ENCODE results near the gene PSME3.

PSME3 gene

DNA sequence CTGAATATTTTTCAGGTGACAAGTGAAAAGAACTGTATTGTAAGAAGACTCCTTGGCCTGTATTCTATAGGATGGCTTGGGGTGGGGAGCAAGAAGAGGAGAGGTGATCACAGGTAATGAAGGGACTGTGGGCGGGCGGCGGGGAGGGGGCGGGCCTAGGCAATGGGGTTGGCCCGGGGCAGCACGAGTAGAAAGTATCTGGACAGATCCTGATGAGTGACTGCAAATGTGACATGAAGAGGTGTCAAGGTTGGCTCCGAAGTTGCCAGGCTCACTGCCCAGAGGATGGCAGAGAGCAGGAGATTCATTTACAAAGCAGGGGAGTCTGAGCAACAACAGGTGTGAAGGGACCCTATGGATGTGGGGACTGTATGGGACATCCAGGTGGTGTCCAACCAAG is 56.6 kb downstream of the PSME3 start:
- DNase-seq (ENCODE audit: low read depth, low spot score), result no peak
- no peaks in the 10 kb centered on the region for H3K4me1 ChIP-seq (ENCODE audit: control insufficient read depth, insufficient read depth, low read length)
- no peaks in the 10 kb centered on the region for H3K9me3 ChIP-seq (ENCODE audit: control insufficient read depth, insufficient read depth, low read length)
- no peak overlapping the region for H3K4me3 ChIP-seq (ENCODE audit: low read length)
- H3K36me3 ChIP-seq (ENCODE audit: control insufficient read depth, insufficient read depth, low read length), result no peaks in the 10 kb centered on the region
- H3K27me3 ChIP-seq (ENCODE audit: control insufficient read depth, insufficient read depth, low read length), result no peaks in the 10 kb centered on the region
- no peak overlapping the region for H3K27ac ChIP-seq (ENCODE audit: low read length)
- no CpG with 5 or more reads among the region's 7 CpGs for WGBS (ENCODE audit: insufficient coverage, insufficient read length)

DNA sequence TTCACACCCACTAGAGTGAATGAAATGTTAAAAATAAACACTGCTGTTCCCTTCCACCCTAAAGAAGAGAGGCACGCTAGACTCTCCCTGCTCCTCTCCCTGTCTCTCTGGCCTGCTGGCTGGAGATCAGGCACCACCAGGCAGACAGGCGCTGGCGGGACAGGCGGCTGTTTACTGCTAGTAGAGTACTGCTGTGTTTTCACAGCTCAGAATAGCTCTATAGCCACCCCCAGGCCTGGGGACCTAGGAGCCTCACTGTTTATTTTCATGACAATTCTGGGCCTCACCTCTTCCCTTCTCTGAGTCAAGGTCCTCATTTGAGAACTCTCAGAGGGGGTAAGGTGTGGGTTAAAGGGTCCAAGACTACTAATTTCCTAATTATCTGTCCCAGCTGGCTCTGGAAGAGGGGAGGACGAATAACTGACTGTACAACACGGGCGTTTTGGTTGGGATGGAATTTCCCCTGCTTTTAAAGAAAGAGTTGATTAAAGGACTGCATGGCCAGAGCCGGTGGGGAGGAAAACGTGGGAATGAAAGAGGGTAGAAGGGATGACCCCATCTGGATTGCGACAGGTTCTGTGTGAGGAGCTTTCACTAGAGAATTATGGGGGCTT is 58.4 kb downstream of the PSME3 start:
- no peaks in the 10 kb centered on the region for H3K4me1 ChIP-seq (ENCODE audit: control insufficient read depth, insufficient read depth, low read length)
- no peak overlapping the region for H3K4me3 ChIP-seq (ENCODE audit: low read length)
- no peak for DNase-seq (ENCODE audit: low read depth, low spot score)
- H3K9me3 ChIP-seq (ENCODE audit: control insufficient read depth, insufficient read depth, low read length), result no peaks in the 10 kb centered on the region
- no peaks in the 10 kb centered on the region for H3K36me3 ChIP-seq (ENCODE audit: control insufficient read depth, insufficient read depth, low read length)
- no peaks in the 10 kb centered on the region for H3K27me3 ChIP-seq (ENCODE audit: control insufficient read depth, insufficient read depth, low read length)
- no CpG with 5 or more reads among the region's 10 CpGs for WGBS (ENCODE audit: insufficient coverage, insufficient read length)
- H3K27ac ChIP-seq (ENCODE audit: low read length), result no peak overlapping the region

DNA sequence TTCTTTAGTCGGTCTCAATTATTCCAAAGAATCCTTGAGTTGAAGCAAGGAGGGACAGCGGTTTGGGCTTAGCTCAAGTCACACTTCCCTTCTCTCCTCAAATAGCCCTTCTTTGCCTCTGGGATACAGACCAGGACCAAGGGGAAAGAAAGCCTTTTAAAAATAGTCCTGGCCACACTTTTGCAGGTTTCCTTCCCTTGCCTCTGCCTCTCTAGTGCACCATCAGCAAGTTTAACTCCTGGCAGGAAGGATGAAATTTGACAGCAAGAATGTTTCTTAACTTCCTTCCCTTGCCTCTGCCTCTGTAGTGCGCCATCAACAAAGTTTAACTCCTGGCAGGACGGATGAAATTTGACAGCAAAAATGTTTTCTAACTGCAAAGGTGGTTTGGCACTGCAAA is 60.2 kb downstream of the PSME3 start:
- H3K36me3 ChIP-seq (ENCODE audit: control insufficient read depth, insufficient read depth, low read length), result no peaks in the 10 kb centered on the region
- no peaks in the 10 kb centered on the region for H3K4me1 ChIP-seq (ENCODE audit: control insufficient read depth, insufficient read depth, low read length)
- no CpG with 5 or more reads among the region's 4 CpGs for WGBS (ENCODE audit: insufficient coverage, insufficient read length)

More for the DNA sequence above, 60.2 kb downstream of the PSME3 start:
- Histone ChIP-seq H3K9me3 (ENCODE audit: control insufficient read depth, insufficient read depth, low read length) (no peaks in the 10 kb centered on the region), H3K27me3 (ENCODE audit: control insufficient read depth, insufficient read depth, low read length) (no peaks in the 10 kb centered on the region), H3K4me3 (ENCODE audit: low read length) (no peak overlapping the region), H3K27ac (ENCODE audit: low read length) (no peak overlapping the region)
- no peak for DNase-seq (ENCODE audit: low read depth, low spot score)
